IPS DF 4.7 (cell line): Measurements from ENCODE around the gene GEMIN5.
A peak's percentile ranks its signal among the peaks of the same experiment; 100 is the strongest.
"Not testable (repeated sequence)": the region's sequence is repeated elsewhere in the genome, so short reads cannot be mapped to it uniquely, and the experiment has no call there.

Experiments
- DNase-seq: peaks from one replicate; pipeline ENCODE4 v3.0.0-alpha.2; 2013; ENCODE audit warnings: low spot score; ENCODE audit errors: extremely low read depth

Gene GEMIN5

GRCh38 chr5:154937718-154938466, at the start of gene GEMIN5:
Gene GEMIN5 (minus strand): TSS chr5:154938211. CDS start chr5:154938133, 78 bp downstream.
- peak; percentile 53 for DNase-seq

GRCh38 chr5:154986151-154986550, 48.1 kb upstream of the GEMIN5 start:
- DNase-seq = no peak

- no peak for DNase-seq
Observed at GRCh38 chr5:154984946-154985516, 47.0 kb upstream of the GEMIN5 start.

- not testable (repeated sequence) for DNase-seq
Observed at GRCh38 chr5:154978294-154978693, 40.3 kb upstream of the GEMIN5 start.

GRCh38 chr5:154977409-154977808, 39.4 kb upstream of the GEMIN5 start:
- DNase-seq = no peak

- not testable (repeated sequence) for DNase-seq
Observed at GRCh38 chr5:154976082-154976481, 38.1 kb upstream of the GEMIN5 start.

- DNase-seq = no peak
Observed at GRCh38 chr5:154972476-154973080, 34.6 kb upstream of the GEMIN5 start.

- no peak for DNase-seq
Observed at GRCh38 chr5:154971501-154971900, 33.5 kb upstream of the GEMIN5 start.

- DNase-seq = no peak
Observed at GRCh38 chr5:154970759-154971158, 32.7 kb upstream of the GEMIN5 start.

GRCh38 chr5:154968953-154969352, 30.9 kb upstream of the GEMIN5 start:
- no peak for DNase-seq

- DNase-seq = no peak
Observed at GRCh38 chr5:154967421-154968024, 29.5 kb upstream of the GEMIN5 start.

GRCh38 chr5:154966874-154967273, 28.9 kb upstream of the GEMIN5 start:
- DNase-seq = no peak

GRCh38 chr5:154966081-154966841, 28.2 kb upstream of the GEMIN5 start:
- DNase-seq = no peak

GRCh38 chr5:154962494-154962893, 24.5 kb upstream of the GEMIN5 start:
- no peak for DNase-seq

- DNase-seq = no peak
Observed at GRCh38 chr5:154956712-154957111, 18.7 kb upstream of the GEMIN5 start.

- DNase-seq = no peak
Observed at GRCh38 chr5:154949781-154950180, 11.8 kb upstream of the GEMIN5 start.

- no peak for DNase-seq
Observed at GRCh38 chr5:154948313-154948712, 10.3 kb upstream of the GEMIN5 start.

- no peak for DNase-seq
Observed at GRCh38 chr5:154947778-154948177, 9.8 kb upstream of the GEMIN5 start.

GRCh38 chr5:154945695-154946301, 7.8 kb upstream of the GEMIN5 start:
- DNase-seq = no peak

GRCh38 chr5:154944716-154945115, 6.7 kb upstream of the GEMIN5 start:
- DNase-seq = no peak

GRCh38 chr5:154943527-154943926, 5.5 kb upstream of the GEMIN5 start:
- DNase-seq = no peak
